GM12891 (cell line): ENCODE results near the gene TRIM47.

Experiments
- DNase-seq: peaks from one replicate; pipeline ENCODE4 v3.0.0; 2011; ENCODE audit warnings: low spot score; ENCODE audit not compliant: insufficient read length
- FAIRE-seq: peaks from 2 replicates; lab custom pipeline; 2011; peaks lifted over from hg19 to GRCh38; lab: Jason Lieb, UNC
- PAX5 ChIP-seq: IDR thresholded peaks from 2 replicates; pipeline ENCODE4 v1.6.1; 2011; ENCODE audit warnings: low read length, moderate library complexity, mild to moderate bottlenecking; ENCODE audit not compliant: insufficient read depth, severe bottlenecking
- POLR2A ChIP-seq: IDR thresholded peaks from 2 replicates; pipeline ENCODE4 v1.6.1; 2011; ENCODE audit warnings: low read depth, low read length, control low read depth
- POLR2AphosphoS5 ChIP-seq: IDR thresholded peaks from 2 replicates; pipeline ENCODE4 v1.6.1; 2011; ENCODE audit warnings: low read depth, low read length, control low read depth
- POU2F2 ChIP-seq: IDR thresholded peaks from 2 replicates; pipeline ENCODE4 v1.6.1; 2011; ENCODE audit warnings: low read depth, mild to moderate bottlenecking, control low read depth, low read length, moderate library complexity
- SPI1 ChIP-seq: IDR thresholded peaks from 2 replicates; pipeline ENCODE4 v1.6.1; 2011; ENCODE audit warnings: low read depth, low read length, control low read depth
- TAF1 ChIP-seq: IDR thresholded peaks from 2 replicates; pipeline ENCODE4 v1.6.1; 2011; ENCODE audit warnings: low read depth, low read length, control low read depth

The TRIM47 gene

GRCh38 chr17:75832164-75832651, 46.2 kb downstream of the TRIM47 start:
- no peak for TF ChIP-seq PAX5
- no peak for TF ChIP-seq POLR2AphosphoS5
- no peak for TF ChIP-seq TAF1
- no peak for TF ChIP-seq POLR2A
- no peak for TF ChIP-seq POU2F2
- no peak for TF ChIP-seq SPI1
- DNase-seq: no peak
- no peak for FAIRE-seq

GRCh38 chr17:75831032-75831571, 47.3 kb downstream of the TRIM47 start:
- DNase-seq: no peak
- no peak for FAIRE-seq
- no peak for TF ChIP-seq POU2F2
- TF ChIP-seq POLR2A: no peak
- TF ChIP-seq SPI1: no peak
- no peak for TF ChIP-seq PAX5
- TF ChIP-seq POLR2AphosphoS5: no peak
- no peak for TF ChIP-seq TAF1

DNA sequence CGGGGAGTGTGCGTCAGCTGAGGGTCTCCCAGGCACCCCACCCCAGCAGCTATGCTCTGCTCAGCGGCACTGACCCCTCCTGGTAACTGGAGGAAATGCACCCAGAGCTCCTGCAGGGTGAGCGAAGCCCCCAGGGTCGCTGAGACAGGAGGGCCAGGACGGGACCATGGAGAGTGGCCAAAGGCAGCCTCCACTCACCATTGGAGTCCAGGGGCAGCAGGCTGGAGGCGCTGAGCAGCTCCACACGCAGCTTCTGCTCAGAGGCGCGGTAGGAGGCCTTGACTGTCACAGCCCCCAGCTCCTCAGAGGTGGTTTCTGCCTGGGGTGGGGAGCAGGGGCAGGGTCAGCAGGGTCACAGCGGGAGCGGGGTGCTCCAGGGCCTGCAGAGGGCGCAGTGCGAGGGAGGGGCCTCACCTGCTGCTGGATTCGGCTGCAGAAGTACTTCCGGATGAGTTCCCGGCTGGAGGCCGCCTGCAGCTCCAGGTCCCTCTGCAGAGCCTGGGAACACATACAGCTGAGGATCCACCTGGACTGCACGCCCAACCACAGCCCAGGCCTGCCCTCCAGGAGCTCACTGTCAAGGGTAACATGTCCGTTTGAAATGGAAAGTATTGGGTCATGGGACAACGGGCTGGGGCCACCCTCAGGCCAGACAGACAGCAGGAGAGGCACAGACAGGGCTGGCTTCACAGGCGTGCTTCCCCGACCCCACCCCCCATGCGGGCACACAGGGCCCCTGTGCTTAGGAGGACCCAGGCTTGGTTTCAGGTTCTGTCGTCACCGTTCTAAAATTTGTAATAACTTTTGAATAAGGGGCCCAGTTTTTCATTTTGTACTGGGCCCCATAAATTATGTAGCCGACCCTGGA, 48.0 kb downstream of the TRIM47 start:
- no peak for DNase-seq
- peak; percentile 63 for FAIRE-seq
- TF ChIP-seq POLR2A: no peak
- no peak for TF ChIP-seq TAF1
- TF ChIP-seq SPI1: no peak
- no peak for TF ChIP-seq PAX5

GRCh38 chr17:75829747-75830146, 48.6 kb downstream of the TRIM47 start:
- FAIRE-seq (no peak), DNase-seq (no peak)
- TF ChIP-seq POLR2A (no peak), POLR2AphosphoS5 (no peak), PAX5 (no peak), SPI1 (no peak), POU2F2 (no peak), TAF1 (no peak)

- FAIRE-seq (no peak), DNase-seq (no peak)
- TF ChIP-seq POU2F2 (no peak), POLR2A (no peak), PAX5 (no peak), TAF1 (no peak), SPI1 (no peak), POLR2AphosphoS5 (no peak)
Measured at GRCh38 chr17:75828741-75829140, 49.6 kb downstream of the TRIM47 start.

- DNase-seq: no peak
- no peak for TF ChIP-seq PAX5
- TF ChIP-seq POLR2AphosphoS5: no peak
- no peak for TF ChIP-seq TAF1
- TF ChIP-seq SPI1: no peak
- TF ChIP-seq POLR2A: no peak
- no peak for TF ChIP-seq POU2F2
- FAIRE-seq: no peak
Measured at GRCh38 chr17:75828076-75828400, 50.3 kb downstream of the TRIM47 start.

DNA sequence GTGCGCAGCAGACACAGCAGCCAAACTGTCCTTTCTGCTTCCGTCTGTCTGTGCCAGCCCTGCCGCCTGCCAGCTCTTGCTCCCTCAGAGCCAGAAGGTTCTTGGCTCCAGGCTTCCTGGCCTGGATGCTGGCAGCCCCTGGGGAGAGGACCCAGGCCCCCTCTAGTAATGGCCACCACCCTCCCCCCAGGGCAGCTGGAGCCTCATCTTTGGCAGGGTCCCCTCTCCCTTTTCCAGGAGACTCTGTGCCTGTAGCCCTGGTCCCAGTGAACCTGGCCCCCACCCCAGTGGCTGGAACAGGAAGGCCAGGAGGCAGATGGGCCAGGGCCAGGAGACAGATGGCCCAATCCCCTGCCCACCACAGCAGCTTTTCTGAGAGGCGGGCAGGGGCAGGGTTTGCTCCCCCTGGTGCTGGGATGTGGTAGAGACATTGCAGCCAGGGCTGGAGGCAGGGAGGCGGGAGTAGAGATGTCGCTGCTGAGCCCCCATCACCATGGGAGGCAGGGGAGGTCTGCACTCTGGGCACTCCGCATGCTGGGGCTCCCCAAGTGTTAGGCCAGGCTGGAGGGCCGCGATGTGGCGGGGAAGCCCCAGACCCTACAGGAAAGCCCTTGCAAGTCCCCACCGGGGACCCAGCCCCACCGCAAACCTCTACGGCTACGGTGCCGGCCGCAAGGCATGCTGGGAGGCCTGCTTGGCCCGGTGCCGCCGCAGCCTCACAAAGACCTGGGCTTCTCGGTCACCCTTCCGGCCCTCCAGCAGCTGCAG, 50.9 kb downstream of the TRIM47 start:
- FAIRE-seq (peak; percentile 88), DNase-seq (peak; percentile 92)
- TF ChIP-seq SPI1: no peak
- TF ChIP-seq POLR2AphosphoS5: no peak
- no peak for TF ChIP-seq TAF1
- TF ChIP-seq PAX5: no peak
- no peak for TF ChIP-seq POU2F2
- TF ChIP-seq POLR2A: no peak

DNA sequence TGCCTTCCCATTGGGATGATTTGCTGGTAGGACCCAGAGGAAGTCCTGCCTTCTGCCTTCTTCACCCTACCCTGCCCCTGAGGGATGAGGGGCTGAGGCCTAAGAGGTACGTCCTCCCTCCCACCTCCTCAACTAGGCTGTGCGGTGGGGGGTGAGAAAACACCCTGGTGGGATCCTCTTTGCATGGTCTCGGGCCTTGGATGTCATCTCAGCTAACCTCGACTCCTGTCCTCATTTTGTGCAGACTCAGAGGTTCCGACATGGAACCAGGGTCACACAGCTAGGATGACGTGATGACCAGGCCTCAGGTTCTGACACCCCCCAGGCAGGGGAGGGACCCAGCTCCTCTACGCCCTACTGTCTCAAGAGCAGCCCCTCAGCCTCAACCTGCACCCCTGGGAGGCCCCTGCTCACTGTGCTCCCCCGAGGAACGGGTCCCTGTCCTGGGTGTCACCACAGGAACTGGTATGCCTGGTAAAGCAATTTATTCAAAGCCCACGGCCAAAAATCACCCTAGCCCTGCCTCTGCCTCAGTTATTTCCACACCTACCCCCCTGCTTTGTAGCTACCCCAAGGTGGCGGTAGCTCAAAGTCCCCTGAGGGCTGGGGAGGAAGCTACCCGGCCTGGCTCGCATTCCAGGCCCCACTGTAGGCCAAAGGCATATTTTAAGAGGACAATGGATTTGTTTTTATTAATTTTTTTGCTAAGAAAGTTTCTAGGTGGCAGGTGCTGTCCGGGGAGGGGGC, 51.6 kb downstream of the TRIM47 start:
- FAIRE-seq (no peak), DNase-seq (no peak)
- TF ChIP-seq POLR2AphosphoS5 (peak; percentile 17; the same call in 1 of the 2 replicates), TAF1 (no peak)
